ENCODE data around the gene DDOST.

DNA sequence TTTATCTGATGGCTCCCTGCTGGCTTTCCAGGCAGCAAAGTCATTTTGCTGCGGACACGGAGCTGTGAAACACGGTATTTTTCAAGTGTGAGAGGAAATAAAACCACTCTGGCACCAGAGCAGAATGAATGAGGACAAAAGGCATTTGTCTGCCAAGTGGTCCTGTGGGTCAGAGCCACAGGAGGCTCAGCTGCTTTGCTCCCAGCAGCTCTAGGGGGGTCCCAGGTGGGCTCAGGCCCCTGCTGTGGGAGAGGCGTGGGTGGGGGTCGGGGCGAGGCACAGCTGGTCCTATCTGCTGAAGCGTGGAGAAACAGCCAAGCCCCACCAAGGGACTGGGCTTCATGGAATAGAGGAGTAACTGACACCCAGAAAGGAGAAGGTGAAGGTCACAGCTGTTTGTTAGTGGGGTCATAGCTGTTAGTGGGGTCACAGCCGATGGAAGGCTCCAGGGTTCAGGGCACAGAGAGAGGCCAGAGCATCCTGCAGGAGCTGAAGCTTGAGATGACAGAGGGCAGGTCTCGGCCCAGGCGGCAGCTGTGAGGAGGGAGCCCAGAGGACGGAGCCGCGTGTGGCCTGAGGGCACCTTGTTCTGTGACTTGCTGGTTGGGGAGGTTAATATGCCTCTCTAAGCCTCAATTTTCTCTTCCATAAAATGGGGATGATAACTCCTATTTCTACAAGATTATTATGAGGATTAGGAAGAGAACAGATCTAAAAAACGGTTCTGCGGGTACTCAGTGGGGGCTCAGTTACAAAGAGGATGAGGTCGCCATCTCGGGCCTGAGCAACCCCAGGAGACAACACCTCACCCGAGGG lies 49.5 kb upstream of the DDOST start:
- no peak for TF ChIP-seq POLR2A (IDR thresholded peaks at IDR 0.05)
- TF ChIP-seq, protein P1, sequence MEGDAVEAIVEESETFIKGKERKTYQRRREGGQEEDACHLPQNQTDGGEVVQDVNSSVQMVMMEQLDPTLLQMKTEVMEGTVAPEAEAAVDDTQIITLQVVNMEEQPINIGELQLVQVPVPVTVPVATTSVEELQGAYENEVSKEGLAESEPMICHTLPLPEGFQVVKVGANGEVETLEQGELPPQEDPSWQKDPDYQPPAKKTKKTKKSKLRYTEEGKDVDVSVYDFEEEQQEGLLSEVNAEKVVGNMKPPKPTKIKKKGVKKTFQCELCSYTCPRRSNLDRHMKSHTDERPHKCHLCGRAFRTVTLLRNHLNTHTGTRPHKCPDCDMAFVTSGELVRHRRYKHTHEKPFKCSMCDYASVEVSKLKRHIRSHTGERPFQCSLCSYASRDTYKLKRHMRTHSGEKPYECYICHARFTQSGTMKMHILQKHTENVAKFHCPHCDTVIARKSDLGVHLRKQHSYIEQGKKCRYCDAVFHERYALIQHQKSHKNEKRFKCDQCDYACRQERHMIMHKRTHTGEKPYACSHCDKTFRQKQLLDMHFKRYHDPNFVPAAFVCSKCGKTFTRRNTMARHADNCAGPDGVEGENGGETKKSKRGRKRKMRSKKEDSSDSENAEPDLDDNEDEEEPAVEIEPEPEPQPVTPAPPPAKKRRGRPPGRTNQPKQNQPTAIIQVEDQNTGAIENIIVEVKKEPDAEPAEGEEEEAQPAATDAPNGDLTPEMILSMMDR (IDR thresholded peaks at IDR 0.05): no peak

All from adrenal gland (tissue), 5 donors.